ENCODE measurements around the gene POU2F2. TPM values are rescaled to one million over a fixed set of nuclear protein-coding genes. Genes with fewer than 3 reads are reported as not detected.

The POU2F2 gene
- total and polyA plus RNA-seq, 10 of the 15 experiments (the other 5 are each of a cell fraction or from before 2014, with no cell fraction given) = 4.4 to 62.4 (median 37.9) TPM

DNA sequence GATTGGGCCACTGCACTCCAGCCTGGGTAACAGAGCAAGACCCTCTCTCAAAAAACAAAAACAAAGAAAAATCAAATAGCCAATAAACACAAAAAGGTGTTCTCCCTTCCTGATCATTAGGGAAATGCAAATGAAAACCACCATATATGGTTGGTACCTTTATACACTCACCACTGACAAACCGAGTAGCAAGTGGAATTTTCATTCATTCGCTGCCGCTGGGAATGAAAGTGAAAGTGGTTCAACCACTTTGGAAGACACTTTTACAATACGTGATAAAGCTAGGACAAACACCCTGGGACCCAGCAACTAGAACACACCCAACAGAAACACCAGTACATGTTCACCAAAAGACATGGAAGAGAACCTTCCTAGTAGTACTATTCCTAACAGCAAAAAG, 83.3 kb downstream of the POU2F2 start:
- ATAC-seq (no peak), FAIRE-seq (no peak), DNase-seq (ENCODE audit: low read depth, low spot score) (no peak)
- intact Hi-C loops (cut with micrococcal nuclease; ENCODE audit: unreplicated experiment) (no loop called here), in situ Hi-C loops (cut with MboI) (no loop called here)
- H3K36me3 ChIP-seq (ENCODE audit: control insufficient read depth in 2 of 2, insufficient read depth in 2 of 2, low read length in 1 of 2) = no peaks in the 10 kb centered on the region
- H2AFZ ChIP-seq (ENCODE audit: control insufficient read depth, low read depth, low read length) = peak overlapping the region; percentile 13; the same call in 1 of the 2 replicates
- H4K20me1 ChIP-seq (ENCODE audit: control insufficient read depth, insufficient read depth) = no peaks in the 10 kb centered on the region
- CTCF ChIA-PET = interaction anchor here (0.9 to 1.2 kb wide), 2 partner anchors 20 to 26 kb away, joined by 3 read pairs; no protein-coding TSS in a partner anchor
- no peaks in the 10 kb centered on the region for H3K4me1 ChIP-seq (ENCODE audit: control insufficient read depth, insufficient read depth, low read length)
- H3K4me3 ChIP-seq = no peak overlapping the region
- H3K9ac ChIP-seq (ENCODE audit: control insufficient read depth, insufficient read depth, low read length) = no peak overlapping the region
- H3K9me3 ChIP-seq (replicated peaks; ENCODE audit: control insufficient read depth, insufficient read depth, low read length) = no peaks in the 10 kb centered on the region
- H3K79me2 ChIP-seq (ENCODE audit: control insufficient read depth, insufficient read depth, low read length) = no peaks in the 10 kb centered on the region
- RAD21 ChIA-PET (ENCODE audit: unreplicated experiment) = no interaction called here
- POLR2A ChIA-PET = no interaction called here
- no peak overlapping the region for H3K27ac ChIP-seq (ENCODE audit: control insufficient read depth, insufficient read depth)
- WGBS (ENCODE audit: insufficient coverage, insufficient replicate concordance, low lambda C conversion rate, missing lambda C conversion rate) = 18% methylated on average over 4 of the region's 4 CpGs
- BruUV-seq (replicated peaks) = no TSS peak
- TF ChIP-seq ZNF622 (IDR thresholded peaks at IDR 0.05) (no peak), NFYB (IDR thresholded peaks at IDR 0.05; ENCODE audit: insufficient read depth, low read depth, low read length) (no peak), DPF2 (IDR thresholded peaks at IDR 0.05) (no peak), ZNF384 (IDR thresholded peaks at IDR 0.05; ENCODE audit: borderline replicate concordance, low read depth, low read length) (no peak), RELA (IDR thresholded peaks at IDR 0.05; ENCODE audit: borderline replicate concordance, partially characterized antibody) (no peak), RAD51 (IDR thresholded peaks at IDR 0.05) (no peak), GABPA (IDR thresholded peaks at IDR 0.05; ENCODE audit: low read depth) (no peak)
- TF ChIP-seq, protein P1, sequence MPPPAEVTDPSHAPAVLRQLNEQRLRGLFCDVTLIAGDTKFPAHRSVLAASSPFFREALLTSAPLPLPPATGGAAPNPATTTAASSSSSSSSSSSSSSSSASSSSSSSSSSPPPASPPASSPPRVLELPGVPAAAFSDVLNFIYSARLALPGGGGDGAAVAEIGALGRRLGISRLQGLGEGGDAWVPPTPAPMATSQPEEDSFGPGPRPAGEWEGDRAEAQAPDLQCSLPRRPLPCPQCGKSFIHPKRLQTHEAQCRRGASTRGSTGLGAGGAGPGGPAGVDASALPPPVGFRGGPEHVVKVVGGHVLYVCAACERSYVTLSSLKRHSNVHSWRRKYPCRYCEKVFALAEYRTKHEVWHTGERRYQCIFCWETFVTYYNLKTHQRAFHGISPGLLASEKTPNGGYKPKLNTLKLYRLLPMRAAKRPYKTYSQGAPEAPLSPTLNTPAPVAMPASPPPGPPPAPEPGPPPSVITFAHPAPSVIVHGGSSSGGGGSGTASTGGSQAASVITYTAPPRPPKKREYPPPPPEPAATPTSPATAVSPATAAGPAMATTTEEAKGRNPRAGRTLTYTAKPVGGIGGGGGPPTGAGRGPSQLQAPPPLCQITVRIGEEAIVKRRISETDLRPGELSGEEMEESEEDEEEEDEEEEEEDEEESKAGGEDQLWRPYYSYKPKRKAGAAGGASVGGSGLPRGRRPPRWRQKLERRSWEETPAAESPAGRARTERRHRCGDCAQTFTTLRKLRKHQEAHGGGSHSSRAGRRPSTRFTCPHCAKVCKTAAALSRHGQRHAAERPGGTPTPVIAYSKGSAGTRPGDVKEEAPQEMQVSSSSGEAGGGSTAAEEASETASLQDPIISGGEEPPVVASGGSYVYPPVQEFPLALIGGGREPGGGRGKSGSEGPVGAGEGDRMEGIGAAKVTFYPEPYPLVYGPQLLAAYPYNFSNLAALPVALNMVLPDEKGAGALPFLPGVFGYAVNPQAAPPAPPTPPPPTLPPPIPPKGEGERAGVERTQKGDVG (CRISPR knock-in tag; IDR thresholded peaks at IDR 0.05) = no peak
- TF ChIP-seq, protein P2, sequence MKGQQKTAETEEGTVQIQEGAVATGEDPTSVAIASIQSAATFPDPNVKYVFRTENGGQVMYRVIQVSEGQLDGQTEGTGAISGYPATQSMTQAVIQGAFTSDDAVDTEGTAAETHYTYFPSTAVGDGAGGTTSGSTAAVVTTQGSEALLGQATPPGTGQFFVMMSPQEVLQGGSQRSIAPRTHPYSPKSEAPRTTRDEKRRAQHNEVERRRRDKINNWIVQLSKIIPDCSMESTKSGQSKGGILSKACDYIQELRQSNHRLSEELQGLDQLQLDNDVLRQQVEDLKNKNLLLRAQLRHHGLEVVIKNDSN (IDR thresholded peaks at IDR 0.05; ENCODE audit: borderline replicate concordance, extremely low read length, insufficient read depth, low read depth, low read length) = no peak
- TF ChIP-seq, protein P3, sequence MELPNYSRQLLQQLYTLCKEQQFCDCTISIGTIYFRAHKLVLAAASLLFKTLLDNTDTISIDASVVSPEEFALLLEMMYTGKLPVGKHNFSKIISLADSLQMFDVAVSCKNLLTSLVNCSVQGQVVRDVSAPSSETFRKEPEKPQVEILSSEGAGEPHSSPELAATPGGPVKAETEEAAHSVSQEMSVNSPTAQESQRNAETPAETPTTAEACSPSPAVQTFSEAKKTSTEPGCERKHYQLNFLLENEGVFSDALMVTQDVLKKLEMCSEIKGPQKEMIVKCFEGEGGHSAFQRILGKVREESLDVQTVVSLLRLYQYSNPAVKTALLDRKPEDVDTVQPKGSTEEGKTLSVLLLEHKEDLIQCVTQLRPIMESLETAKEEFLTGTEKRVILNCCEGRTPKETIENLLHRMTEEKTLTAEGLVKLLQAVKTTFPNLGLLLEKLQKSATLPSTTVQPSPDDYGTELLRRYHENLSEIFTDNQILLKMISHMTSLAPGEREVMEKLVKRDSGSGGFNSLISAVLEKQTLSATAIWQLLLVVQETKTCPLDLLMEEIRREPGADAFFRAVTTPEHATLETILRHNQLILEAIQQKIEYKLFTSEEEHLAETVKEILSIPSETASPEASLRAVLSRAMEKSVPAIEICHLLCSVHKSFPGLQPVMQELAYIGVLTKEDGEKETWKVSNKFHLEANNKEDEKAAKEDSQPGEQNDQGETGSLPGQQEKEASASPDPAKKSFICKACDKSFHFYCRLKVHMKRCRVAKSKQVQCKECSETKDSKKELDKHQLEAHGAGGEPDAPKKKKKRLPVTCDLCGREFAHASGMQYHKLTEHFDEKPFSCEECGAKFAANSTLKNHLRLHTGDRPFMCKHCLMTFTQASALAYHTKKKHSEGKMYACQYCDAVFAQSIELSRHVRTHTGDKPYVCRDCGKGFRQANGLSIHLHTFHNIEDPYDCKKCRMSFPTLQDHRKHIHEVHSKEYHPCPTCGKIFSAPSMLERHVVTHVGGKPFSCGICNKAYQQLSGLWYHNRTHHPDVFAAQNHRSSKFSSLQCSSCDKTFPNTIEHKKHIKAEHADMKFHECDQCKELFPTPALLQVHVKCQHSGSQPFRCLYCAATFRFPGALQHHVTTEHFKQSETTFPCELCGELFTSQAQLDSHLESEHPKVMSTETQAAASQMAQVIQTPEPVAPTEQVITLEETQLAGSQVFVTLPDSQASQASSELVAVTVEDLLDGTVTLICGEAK (IDR thresholded peaks at IDR 0.05; ENCODE audit: borderline replicate concordance) = no peak
- TF ChIP-seq, protein P4, sequence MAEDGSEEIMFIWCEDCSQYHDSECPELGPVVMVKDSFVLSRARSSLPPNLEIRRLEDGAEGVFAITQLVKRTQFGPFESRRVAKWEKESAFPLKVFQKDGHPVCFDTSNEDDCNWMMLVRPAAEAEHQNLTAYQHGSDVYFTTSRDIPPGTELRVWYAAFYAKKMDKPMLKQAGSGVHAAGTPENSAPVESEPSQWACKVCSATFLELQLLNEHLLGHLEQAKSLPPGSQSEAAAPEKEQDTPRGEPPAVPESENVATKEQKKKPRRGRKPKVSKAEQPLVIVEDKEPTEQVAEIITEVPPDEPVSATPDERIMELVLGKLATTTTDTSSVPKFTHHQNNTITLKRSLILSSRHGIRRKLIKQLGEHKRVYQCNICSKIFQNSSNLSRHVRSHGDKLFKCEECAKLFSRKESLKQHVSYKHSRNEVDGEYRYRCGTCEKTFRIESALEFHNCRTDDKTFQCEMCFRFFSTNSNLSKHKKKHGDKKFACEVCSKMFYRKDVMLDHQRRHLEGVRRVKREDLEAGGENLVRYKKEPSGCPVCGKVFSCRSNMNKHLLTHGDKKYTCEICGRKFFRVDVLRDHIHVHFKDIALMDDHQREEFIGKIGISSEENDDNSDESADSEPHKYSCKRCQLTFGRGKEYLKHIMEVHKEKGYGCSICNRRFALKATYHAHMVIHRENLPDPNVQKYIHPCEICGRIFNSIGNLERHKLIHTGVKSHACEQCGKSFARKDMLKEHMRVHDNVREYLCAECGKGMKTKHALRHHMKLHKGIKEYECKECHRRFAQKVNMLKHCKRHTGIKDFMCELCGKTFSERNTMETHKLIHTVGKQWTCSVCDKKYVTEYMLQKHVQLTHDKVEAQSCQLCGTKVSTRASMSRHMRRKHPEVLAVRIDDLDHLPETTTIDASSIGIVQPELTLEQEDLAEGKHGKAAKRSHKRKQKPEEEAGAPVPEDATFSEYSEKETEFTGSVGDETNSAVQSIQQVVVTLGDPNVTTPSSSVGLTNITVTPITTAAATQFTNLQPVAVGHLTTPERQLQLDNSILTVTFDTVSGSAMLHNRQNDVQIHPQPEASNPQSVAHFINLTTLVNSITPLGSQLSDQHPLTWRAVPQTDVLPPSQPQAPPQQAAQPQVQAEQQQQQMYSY (CRISPR knock-in tag; IDR thresholded peaks at IDR 0.05) = no peak
- SMC1A ChIA-PET (ENCODE audit: uncharacterized antibody, unreplicated experiment) = no interaction called here
- no peaks in the 10 kb centered on the region for H3K27me3 ChIP-seq (replicated peaks in 1 of 2; ENCODE audit: control insufficient read depth in 2 of 2, insufficient read depth in 2 of 2, low read length in 1 of 2)
- H3K4me2 ChIP-seq (ENCODE audit: control insufficient read depth, insufficient read depth) = 0 out of 2 replicates have a peak overlapping the region, but pooled peaks have one; percentile 28

Data from GM12878 (cell line).